Fibroblast of the aortic adventitia (primary cell): ENCODE measurements around the gene MOGAT1. TPM values are rescaled to one million over a fixed set of nuclear protein-coding genes. Genes with fewer than 3 reads are reported as not detected.
"Not testable (repeated sequence)": the region's sequence is repeated elsewhere in the genome, so short reads cannot be mapped to it uniquely, and the experiment has no call there.

Source experiments
- DNase-seq: peaks from one replicate; pipeline ENCODE4 v3.0.0-alpha.2; 2010; ENCODE audit warnings: low read depth
- H3K4me3 ChIP-seq: 2 replicates; pipeline ENCODE4 v1.5.1; 2011; ENCODE audit warnings: low read depth, mild to moderate bottlenecking, control low read depth, low read length, moderate library complexity
- total RNA-seq: library from RNA; depleted of rRNA; stranded (reverse); fragments of >200 nt; gene quantifications from 2 replicates; pipeline ENCODE4 v1.2.3, GENCODE V29; 2012; ENCODE audit warnings: low replicate concordance
- TF ChIP-seq, protein P1 (sequence below): IDR thresholded peaks from 2 replicates; pipeline ENCODE4 v1.5.1; 2011; ENCODE audit warnings: mild to moderate bottlenecking, low read length, control low read depth, inconsistent platforms; ENCODE audit not compliant: insufficient read depth

MOGAT1 gene
- total RNA-seq, 1 donor, result not detected

DNA sequence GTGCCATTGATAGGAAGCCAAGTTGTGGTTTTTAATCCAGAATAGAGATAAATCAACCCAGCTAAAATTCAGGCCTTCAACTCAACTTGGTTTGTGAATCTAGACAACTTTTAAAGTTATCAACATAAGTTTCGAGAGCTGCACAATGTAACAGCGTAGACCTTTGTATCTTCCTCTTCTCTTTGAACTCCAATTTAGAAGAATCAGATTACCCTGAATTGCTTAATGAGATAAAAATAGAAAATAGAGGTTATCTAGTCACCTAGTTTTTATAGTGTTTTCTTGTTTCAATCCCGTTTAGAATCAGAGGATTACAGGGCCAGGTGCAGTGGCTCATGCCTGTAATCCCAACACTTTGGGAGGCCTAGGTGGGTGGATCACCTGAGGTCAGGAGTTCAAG lies 12.3 kb downstream of the MOGAT1 start:
- no peak overlapping the region for H3K4me3 ChIP-seq
- DNase-seq, result no peak
- TF ChIP-seq, protein P1, sequence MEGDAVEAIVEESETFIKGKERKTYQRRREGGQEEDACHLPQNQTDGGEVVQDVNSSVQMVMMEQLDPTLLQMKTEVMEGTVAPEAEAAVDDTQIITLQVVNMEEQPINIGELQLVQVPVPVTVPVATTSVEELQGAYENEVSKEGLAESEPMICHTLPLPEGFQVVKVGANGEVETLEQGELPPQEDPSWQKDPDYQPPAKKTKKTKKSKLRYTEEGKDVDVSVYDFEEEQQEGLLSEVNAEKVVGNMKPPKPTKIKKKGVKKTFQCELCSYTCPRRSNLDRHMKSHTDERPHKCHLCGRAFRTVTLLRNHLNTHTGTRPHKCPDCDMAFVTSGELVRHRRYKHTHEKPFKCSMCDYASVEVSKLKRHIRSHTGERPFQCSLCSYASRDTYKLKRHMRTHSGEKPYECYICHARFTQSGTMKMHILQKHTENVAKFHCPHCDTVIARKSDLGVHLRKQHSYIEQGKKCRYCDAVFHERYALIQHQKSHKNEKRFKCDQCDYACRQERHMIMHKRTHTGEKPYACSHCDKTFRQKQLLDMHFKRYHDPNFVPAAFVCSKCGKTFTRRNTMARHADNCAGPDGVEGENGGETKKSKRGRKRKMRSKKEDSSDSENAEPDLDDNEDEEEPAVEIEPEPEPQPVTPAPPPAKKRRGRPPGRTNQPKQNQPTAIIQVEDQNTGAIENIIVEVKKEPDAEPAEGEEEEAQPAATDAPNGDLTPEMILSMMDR, result no peak

GRCh38 chr2:222686086-222686750 lies 14.8 kb downstream of the MOGAT1 start:
- DNase-seq, result no peak
- TF ChIP-seq, protein P1, result no peak
- no peak overlapping the region for H3K4me3 ChIP-seq

- no peak overlapping the region for H3K4me3 ChIP-seq
- TF ChIP-seq, protein P1, result no peak
- peak; percentile 69 for DNase-seq
Measured at GRCh38 chr2:222688917-222689316, 17.5 kb downstream of the MOGAT1 start.

DNA sequence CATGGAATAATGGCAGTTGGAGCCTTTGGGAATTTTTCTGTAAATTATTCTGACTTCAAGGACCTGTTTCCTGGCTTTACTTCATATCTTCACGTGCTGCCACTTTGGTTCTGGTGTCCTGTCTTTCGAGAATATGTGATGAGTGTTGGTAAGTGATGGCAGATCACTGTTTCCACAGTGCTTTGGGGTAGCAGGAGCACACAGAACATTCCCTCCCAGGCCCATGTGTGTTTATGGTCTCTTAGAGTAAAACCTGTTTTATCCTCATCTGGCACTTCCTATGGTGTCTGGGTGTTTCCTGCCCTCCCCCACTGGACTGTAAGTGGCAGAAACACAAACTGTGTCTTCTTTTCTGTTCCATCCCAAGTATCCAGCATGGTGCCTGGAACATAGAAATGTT lies 17.9 kb downstream of the MOGAT1 start:
- TF ChIP-seq, protein P1, result no peak
- H3K4me3 ChIP-seq, result no peak overlapping the region
- DNase-seq, result no peak

DNA sequence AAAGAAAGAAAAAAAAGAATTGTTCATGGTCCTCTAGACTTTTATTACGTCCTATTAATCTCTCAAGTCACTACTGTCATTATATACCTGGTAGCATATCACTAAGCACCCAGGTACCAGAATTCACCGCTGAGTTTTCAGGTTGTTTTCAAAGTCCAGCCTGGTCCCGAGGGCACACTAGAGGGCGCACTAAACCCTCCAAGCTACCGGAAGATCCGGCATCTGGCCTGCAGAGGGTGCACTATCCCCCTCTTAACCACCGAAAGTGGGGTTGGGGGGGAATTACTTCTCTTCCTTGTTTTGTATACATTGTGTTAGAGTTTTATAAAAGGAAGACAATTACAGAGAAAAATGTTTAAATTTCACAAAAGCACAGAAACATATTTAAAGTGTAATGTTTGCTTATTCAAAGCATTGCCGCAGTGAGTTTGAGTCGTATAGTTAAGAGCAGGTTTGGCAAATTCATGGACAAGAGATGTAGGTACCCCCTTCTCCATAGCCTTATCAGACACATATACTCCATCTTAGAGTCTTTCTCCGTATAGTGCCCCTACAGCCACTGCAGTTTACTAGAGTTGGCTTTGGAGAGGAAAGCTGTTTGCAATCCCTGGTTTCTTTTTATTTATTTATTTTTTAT lies 19.2 kb downstream of the MOGAT1 start:
- TF ChIP-seq, protein P1, result peak; percentile 99
- no peak overlapping the region for H3K4me3 ChIP-seq
- DNase-seq, result peak; percentile 81

- DNase-seq, H3K4me3 ChIP-seq: not testable (repeated sequence)
Measured at GRCh38 chr2:222693413-222693812, 22.0 kb downstream of the MOGAT1 start.

GRCh38 chr2:222693837-222694236 lies 22.4 kb downstream of the MOGAT1 start:
- TF ChIP-seq, protein P1, result no peak
- peak; percentile 29 for DNase-seq
- H3K4me3 ChIP-seq, result no peak overlapping the region
